ELF-1 (cell line): ENCODE data around the gene SNAPC4.

Experiments
- DNase-seq: peaks from one replicate; pipeline ENCODE4 v3.0.0-alpha.2; 2016; ENCODE audit warnings: low read depth, low spot score

SNAPC4 gene

DNA sequence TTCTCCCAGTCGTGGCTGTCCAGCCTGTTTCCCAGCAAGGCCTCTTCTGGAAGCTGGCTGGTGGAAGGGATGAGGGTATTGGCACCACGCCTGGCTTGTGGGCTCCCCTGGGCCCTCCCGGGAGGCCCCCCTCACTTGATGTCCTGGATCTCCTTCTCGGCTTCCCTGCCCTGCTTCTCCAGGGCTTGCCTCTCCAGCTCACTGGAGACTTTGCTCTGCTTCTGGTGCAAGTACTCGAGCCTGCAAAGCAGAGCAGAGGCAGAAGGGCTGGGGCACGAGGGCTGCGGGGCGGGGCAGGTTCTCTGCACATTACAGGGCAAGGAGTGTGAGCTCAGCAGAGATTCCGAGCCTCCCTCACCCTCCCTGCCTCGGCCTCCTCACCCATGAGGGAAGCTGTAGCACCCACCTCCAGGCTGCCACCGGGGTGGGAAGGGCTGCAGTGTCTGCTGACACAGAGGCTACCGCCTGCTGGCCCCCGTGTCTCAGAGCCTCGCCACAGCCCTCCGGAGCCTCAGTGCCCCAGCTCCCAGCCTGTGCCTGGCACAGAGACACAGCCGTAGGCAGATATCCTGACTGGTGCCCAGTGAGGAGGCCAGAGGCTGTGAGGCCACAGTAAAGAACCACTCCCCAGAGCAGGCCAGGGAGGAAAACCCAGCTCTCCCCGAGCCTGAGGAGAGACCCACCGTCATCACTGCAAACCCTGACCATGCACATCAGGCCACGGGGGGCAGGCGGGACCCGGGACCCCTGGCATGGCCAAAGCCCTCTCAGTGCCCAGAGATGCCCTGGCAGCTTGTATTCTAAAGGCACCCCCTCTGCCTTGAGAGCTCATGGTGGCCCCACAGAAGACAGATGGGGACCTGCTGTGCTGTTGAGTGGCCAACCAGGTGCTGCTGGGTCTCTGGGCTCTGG, 7.2 kb downstream of the SNAPC4 start:
- no peak for DNase-seq

GRCh38 chr9:136391737-136392537, 8.0 kb downstream of the SNAPC4 start:
- no peak for DNase-seq

DNA sequence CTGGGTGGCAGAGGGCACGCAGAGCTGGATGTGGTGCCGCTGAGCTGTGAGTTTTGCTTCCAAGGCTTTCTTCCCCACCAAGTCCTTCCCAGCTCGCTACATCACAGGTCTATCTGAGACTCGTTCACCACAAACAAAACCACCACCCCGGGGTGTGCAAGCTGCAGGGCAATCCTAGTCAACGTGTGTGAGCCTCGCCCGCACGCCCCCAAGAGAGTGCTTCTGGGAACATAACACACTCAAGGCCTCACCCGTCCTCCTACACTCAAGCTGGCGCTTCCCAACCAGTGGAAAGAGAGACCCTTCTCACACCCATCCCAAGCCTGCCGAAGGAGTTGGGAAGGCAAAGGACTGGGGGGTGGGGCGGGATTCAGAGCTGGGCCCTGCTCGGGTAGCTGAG, 10.6 kb downstream of the SNAPC4 start:
- DNase-seq, result no peak

DNA sequence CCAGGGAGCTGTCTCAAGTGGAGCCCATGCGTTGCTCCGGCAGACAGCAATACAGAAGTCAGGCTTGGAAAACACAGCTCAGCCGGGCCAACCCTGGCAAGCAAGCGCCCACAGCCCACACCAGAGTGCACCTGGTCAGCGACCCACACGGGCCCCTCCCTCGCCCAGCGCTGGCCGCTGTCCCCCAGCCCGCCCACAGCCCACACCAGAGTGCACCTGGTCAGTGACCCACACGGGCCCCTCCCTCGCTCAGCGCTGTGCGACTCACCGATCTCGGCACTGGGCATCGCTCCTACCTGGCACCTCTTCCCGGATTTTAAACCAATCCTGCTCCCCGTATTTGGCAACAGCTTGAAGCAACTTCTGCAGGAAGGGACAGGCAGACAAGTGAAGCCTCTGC, 12.8 kb downstream of the SNAPC4 start:
- no peak for DNase-seq

GRCh38 chr9:136386018-136386417, 14.0 kb downstream of the SNAPC4 start:
- no peak for DNase-seq

DNA sequence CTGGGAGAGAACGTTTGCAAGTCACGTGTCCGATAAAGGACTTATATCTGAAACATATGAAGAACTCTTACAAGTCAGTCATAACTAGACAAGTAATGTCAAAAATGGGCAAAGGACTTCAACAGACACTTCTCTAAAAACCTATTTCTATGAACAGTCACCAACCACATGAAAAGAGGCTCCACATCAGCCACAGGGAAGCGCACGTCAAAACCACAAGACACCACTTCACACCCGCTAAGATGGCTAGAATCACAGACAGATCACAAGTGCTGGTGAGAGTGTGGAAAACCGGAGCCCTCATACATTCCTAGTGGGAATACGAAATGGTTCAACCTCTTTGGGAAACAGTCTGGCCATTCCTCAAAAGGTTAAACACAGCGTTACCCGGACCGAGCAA, 15.0 kb downstream of the SNAPC4 start:
- DNase-seq, result no peak

DNA sequence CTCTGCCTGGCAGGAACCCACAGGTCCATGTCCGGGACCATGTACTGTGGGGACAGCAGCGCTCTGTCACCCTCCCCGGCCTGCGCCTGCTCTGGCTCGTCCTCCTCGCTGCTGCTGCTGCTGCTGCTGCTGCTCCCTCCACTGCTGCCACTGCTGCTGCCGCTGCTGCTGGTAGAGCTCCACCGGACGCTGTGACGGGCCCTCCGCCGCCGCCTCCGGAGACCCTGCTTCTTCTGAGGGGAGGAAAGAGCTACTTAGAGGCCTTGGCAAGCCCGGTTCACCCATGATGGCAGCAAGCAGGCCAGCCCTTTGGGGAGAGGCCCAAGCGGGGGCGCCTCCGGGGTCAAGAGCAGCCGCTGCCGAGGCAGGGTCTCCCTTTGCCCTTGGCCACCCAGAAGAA, 16.5 kb downstream of the SNAPC4 start:
- DNase-seq, result no peak

GRCh38 chr9:136381966-136382513, 17.9 kb downstream of the SNAPC4 start:
- no peak for DNase-seq

DNA sequence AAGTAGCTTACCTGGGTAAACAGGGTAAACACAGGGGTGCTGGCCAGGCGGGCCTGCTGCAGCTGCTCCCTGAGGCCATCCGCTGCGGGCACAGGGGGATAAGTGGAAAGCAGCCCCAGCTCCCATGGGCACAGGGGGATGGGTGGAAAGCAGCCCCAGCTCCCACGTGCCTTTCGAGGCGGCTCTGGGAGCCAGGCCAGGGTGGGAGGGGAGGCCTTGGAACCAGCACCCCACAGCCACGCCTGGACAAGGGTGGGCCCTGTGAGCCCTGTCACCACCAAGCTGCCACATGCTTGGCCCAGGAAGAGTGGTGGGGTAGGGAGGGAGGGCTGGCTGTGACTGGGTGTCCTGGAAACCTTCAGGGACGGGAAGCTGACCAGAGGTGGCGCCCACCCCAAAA, 18.7 kb downstream of the SNAPC4 start:
- no peak for DNase-seq

GRCh38 chr9:136380381-136380780, 19.6 kb downstream of the SNAPC4 start:
- no peak for DNase-seq

DNA sequence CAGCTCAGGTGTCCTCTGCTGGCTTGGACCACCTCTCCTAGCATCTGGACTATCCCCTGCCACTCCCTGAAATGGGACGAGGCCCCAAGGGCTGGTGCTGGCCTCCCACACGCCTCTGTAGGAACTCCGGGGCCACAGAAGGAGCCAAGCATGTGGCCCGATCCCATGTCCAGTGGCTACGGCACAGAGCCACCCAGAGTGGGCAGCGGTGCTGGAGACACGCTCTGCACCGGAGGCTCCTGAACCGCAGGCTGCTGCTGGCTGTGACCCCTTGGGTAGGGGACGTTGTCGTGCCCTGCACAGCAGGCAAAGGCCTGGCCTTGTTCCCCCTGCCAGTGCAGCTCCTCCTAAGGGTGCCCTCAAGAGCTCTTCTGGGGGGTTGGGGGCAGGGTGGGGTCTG, 20.1 kb downstream of the SNAPC4 start:
- no peak for DNase-seq

- no peak for DNase-seq
These were observed 20.6 kb downstream of the SNAPC4 start for GRCh38 chr9:136379401-136379800.

- DNase-seq, result no peak
These were observed 21.0 kb downstream of the SNAPC4 start for GRCh38 chr9:136379003-136379287.

DNA sequence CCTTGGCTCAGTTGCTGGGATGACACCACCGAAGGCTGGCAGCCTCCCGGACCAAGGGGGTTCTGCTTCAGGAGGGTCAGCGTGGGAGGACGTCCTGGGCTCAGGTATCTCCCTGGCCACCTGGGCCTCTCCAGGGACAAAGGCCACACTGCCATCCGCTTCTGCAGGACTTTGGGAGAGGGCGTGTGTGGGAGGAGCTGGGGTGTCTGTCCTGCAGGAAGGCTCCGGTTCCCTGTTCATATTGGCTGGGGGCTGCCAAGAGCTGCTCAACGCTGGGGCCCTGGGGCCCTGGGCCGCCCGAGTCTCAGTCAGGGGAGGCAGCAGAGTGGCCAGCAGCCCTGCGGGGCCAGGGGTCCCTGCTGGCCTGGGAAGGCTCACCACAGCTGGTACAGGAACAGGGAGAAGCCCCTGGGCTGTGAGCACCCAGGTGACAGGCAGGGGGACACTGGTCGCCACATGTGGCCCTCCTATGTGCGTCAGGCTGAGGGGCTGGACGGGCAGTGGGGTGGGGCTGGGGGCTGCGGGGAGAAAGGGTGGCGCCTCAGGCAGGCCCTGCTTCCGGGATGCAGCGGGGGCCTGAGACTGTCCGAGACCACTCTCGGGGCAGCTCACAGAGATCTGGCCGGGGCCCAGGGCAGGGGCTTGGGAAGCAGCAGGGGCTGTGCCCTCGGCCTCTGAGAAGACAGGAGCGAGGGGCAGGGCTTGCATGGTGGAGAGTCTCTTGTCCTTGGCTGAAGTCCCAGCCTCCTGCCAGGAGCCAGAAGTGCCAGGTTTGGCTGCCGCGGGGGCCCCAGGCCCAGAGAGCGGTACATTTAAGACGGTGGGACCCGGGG, 21.6 kb downstream of the SNAPC4 start:
- DNase-seq, result no peak

GRCh38 chr9:136377341-136378169, 22.4 kb downstream of the SNAPC4 start:
- DNase-seq, result no peak

GRCh38 chr9:136376457-136376856, 23.5 kb downstream of the SNAPC4 start:
- no peak for DNase-seq

GRCh38 chr9:136375096-136375495, 24.9 kb downstream of the SNAPC4 start:
- no peak for DNase-seq

DNA sequence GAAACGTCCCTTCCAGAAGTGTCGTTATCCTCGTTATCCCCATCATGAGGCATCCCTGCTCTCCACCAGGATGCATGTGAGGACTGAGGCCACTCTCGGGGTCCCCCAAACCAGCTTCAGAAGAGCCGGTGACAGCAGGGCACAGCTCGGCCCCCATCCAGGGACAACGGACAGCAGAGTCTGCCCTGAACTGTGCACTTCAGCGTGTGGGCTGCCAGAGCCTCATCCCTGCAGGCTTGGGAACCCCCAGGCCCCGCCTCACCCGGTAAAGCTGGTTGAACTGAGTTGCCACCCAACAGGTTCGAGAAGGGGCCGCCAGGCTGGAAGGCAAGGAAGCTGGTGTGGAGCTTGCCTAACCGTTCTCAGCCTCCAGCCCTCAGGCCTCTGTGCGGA, 25.8 kb downstream of the SNAPC4 start:
- no peak for DNase-seq

DNA sequence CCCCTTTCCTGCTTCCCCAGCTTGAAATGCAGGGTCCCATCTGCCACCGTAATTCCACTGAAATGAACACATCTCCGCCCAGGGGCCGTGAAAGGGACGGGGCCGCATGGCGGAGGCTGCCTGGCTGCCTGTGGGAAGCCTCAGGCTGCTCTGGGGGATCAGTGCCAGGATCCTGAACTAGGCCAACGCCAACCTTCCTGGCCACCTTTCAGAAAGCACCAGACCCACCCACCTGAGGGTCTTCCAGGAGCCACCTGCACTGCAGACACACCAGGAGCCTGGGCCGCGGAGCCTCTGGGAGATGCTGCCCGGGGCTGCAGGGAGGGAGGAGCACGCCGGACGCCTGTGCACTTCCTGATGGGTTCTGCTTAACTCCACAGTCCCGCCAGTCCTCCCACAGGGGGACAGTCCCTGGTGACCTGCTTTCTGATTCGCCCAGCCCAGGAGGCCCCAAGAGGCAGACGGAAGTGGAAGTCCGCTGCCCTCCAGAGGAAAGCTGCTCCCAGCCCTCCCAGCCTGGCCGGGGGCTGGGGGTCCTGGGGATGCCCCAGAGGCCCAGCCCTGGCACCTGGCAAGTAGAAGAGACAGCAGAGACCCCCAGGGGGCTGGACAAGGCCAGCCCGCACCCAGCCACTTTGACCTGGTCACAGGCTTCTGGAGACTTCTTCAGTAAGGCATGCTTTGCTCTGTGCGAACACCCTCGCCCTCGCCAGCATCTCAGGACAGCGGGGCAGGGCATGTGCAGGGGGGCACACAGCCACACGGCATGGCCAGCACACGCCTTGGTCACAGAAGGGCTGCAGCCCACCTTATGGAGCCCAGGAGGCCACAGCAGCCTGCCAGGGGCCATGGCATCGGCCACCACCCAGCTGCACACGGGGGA, 26.4 kb downstream of the SNAPC4 start, which contains the start of gene CARD9:
TSS of gene CARD9 (minus strand) at position 370 of the 883 bp plus-strand sequence. CDS start 1,591 bp downstream, outside the sequence.
- DNase-seq, result no peak
